C4-2B (cell line): ENCODE measurements around the gene FXYD3.

Experiments used
- ZFX ChIP-seq: fragments of 450-650 bp; IDR thresholded peaks from 2 replicates; pipeline ENCODE4 v1.6.1; 2017
- TF ChIP-seq, protein P1 (sequence below): fragments of 450-650 bp; conservative IDR thresholded peaks from 2 replicates; pipeline ENCODE4 v1.5.1; 2017; ENCODE audit warnings: mild to moderate bottlenecking

DNA sequence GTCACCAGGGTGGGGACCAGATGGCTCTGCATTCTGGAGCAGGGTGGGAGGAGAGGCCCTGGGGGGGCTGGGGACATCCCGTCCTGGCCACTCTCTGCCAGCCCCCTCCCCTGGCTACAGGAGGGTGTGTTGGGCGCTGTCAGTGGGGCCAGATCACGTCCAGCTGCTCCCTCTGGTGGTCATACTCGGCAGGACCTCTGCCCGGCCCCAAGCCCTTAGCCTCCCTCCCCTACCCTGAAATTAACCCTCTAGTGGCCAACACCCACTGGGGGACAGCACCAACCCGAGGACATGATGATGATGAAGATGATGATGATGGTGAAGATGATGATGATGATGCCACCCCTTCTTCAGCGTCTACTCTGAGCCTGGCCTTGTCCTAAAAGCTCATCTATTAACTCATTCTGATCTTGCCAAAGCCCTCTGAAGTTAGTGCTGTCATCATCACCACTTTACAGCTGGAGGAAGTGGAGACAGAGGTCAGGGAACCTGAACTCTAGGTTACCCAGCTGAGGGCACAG is 19.8 kb downstream of the FXYD3 start:
- TF ChIP-seq, protein P1, sequence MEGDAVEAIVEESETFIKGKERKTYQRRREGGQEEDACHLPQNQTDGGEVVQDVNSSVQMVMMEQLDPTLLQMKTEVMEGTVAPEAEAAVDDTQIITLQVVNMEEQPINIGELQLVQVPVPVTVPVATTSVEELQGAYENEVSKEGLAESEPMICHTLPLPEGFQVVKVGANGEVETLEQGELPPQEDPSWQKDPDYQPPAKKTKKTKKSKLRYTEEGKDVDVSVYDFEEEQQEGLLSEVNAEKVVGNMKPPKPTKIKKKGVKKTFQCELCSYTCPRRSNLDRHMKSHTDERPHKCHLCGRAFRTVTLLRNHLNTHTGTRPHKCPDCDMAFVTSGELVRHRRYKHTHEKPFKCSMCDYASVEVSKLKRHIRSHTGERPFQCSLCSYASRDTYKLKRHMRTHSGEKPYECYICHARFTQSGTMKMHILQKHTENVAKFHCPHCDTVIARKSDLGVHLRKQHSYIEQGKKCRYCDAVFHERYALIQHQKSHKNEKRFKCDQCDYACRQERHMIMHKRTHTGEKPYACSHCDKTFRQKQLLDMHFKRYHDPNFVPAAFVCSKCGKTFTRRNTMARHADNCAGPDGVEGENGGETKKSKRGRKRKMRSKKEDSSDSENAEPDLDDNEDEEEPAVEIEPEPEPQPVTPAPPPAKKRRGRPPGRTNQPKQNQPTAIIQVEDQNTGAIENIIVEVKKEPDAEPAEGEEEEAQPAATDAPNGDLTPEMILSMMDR: peak; percentile 94
- TF ChIP-seq ZFX: no peak
